Measurements from ENCODE around the gene WFS1. TPM values are rescaled to one million over a fixed set of nuclear protein-coding genes. Genes with fewer than 3 reads are reported as not detected.

The WFS1 gene
- total RNA-seq, 1 donor from 2014 or later, result 29.2 TPM

DNA sequence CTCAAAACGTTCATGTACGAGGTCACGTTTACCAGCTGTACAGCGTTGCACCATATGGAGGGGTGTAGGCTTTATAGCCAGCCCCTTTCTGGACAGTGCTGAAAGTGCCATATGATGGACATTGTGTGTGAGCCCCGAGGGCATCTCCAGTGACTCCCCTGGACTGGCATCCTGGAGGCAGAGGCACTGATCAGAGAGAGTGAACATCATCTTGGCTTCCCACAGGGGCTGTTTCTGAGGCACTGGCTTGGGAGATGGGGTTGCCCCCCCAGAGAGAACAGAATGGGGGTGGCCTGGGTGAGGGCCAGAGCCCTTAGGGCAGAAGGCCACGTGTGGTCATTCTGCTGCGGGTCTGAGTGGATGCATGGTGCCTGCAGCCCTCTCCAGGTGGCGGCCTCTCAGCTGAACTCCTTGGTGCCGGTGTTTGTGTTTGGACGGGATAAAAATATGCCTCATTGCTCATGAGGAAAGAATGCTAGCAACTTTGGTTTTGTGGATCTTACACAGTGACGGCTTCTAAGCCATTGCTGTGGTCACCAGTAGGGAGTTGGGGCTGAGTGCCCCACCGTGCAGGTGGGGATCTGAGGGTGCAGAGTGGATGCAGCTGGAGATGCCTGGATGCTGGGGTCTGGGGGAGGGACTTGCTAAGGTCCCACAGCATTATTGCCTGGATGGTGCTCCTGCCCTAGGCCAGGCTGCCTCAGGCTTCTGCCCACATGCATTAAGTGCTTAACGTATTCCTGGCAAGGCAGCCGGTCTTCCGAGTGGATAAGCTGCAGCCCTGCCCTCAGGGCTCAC lies 3.4 kb downstream of the WFS1 start:
- Mint-ChIP-seq H3K27me3 (ENCODE audit: unreplicated experiment) (peaks cover 2% of the 10 kb centered on the region), H3K27ac (ENCODE audit: unreplicated experiment) (peak overlapping the region; percentile 85), H3K9me3 (ENCODE audit: unreplicated experiment) (no peaks in the 10 kb centered on the region), H3K4me1 (ENCODE audit: unreplicated experiment) (peaks cover 47% of the 10 kb centered on the region), H3K36me3 (ENCODE audit: unreplicated experiment) (no peaks in the 10 kb centered on the region), H3K4me3 (ENCODE audit: unreplicated experiment) (peak overlapping the region; percentile 61)
- no peak for DNase-seq (ENCODE audit: extremely low spot score, unreplicated experiment)
- TF ChIP-seq, protein P1, sequence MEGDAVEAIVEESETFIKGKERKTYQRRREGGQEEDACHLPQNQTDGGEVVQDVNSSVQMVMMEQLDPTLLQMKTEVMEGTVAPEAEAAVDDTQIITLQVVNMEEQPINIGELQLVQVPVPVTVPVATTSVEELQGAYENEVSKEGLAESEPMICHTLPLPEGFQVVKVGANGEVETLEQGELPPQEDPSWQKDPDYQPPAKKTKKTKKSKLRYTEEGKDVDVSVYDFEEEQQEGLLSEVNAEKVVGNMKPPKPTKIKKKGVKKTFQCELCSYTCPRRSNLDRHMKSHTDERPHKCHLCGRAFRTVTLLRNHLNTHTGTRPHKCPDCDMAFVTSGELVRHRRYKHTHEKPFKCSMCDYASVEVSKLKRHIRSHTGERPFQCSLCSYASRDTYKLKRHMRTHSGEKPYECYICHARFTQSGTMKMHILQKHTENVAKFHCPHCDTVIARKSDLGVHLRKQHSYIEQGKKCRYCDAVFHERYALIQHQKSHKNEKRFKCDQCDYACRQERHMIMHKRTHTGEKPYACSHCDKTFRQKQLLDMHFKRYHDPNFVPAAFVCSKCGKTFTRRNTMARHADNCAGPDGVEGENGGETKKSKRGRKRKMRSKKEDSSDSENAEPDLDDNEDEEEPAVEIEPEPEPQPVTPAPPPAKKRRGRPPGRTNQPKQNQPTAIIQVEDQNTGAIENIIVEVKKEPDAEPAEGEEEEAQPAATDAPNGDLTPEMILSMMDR (IDR thresholded peaks at IDR 0.05), result no peak

DNA sequence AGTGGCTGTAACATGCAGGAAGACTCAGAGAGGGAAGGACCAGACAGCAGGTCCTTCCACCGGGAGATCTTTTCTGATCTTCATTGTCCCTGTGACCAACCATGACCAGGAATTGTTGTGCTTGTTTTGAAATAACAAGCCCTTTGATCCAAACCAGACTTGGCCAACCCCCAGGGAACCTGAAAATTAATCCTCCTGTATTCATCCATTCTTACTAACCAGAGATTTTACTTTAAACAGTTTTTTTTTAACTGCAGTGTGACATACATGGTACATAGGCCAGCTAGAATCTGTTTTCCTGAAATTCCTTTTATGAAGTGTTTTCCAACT lies 4.0 kb downstream of the WFS1 start:
- H3K4me1 Mint-ChIP-seq (ENCODE audit: unreplicated experiment), result peaks cover 47% of the 10 kb centered on the region
- no peaks in the 10 kb centered on the region for H3K27me3 Mint-ChIP-seq (ENCODE audit: unreplicated experiment)
- H3K9me3 Mint-ChIP-seq (ENCODE audit: unreplicated experiment), result no peaks in the 10 kb centered on the region
- no peak overlapping the region for H3K4me3 Mint-ChIP-seq (ENCODE audit: unreplicated experiment)
- peak overlapping the region; percentile 85 for H3K27ac Mint-ChIP-seq (ENCODE audit: unreplicated experiment)
- TF ChIP-seq, protein P1 (IDR thresholded peaks at IDR 0.05), result no peak
- no peaks in the 10 kb centered on the region for H3K36me3 Mint-ChIP-seq (ENCODE audit: unreplicated experiment)
- DNase-seq (ENCODE audit: extremely low spot score, unreplicated experiment), result no peak

- Mint-ChIP-seq H3K36me3 (ENCODE audit: unreplicated experiment) (no peaks in the 10 kb centered on the region), H3K27ac (ENCODE audit: unreplicated experiment) (no peak overlapping the region), H3K4me1 (ENCODE audit: unreplicated experiment) (peaks cover 42% of the 10 kb centered on the region), H3K9me3 (ENCODE audit: unreplicated experiment) (no peaks in the 10 kb centered on the region), H3K4me3 (ENCODE audit: unreplicated experiment) (no peak overlapping the region), H3K27me3 (ENCODE audit: unreplicated experiment) (no peaks in the 10 kb centered on the region)
- no peak for DNase-seq (ENCODE audit: extremely low spot score, unreplicated experiment)
- TF ChIP-seq, protein P1 (IDR thresholded peaks at IDR 0.05), result no peak
Observed at GRCh38 chr4:6275351-6275750, 5.7 kb downstream of the WFS1 start.

- Mint-ChIP-seq H3K4me1 (ENCODE audit: unreplicated experiment) (peaks cover 34% of the 10 kb centered on the region), H3K27ac (ENCODE audit: unreplicated experiment) (no peak overlapping the region), H3K4me3 (ENCODE audit: unreplicated experiment) (no peak overlapping the region), H3K9me3 (ENCODE audit: unreplicated experiment) (no peaks in the 10 kb centered on the region), H3K27me3 (ENCODE audit: unreplicated experiment) (no peaks in the 10 kb centered on the region), H3K36me3 (ENCODE audit: unreplicated experiment) (peaks cover under 1% of the 10 kb centered on the region)
- TF ChIP-seq, protein P1 (IDR thresholded peaks at IDR 0.05), result no peak
- no peak for DNase-seq (ENCODE audit: extremely low spot score, unreplicated experiment)
Observed at GRCh38 chr4:6275898-6276806, 6.5 kb downstream of the WFS1 start.

All from osteocyte (in vitro differentiated cells).